Measurements from ENCODE around the gene ZNF451. TPM values are rescaled to one million over a fixed set of nuclear protein-coding genes. Genes with fewer than 3 reads are reported as not detected.

The ZNF451 gene
- total RNA-seq, 1 donor from 2014 or later, result 21.5 TPM

DNA sequence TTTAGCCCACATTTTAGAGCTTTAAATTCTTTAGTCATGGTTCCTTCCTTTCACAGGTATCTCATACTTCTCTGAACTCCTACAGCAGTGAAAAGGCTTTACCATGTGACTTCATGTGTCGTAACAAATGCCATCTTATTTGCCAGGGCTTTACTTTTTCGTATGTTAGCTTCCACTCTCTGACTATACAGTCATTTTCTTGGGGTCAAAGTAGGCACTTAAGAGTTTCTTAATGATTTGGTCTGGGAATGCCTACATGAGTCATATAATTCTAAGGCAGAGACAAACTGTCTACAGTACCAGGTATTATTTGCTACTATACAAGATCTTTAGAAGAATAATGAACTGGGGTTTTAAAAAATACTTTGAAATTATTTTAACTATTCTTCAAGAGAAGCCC lies 117.2 kb downstream of the ZNF451 start:
- Histone ChIP-seq H3K4me1 (peaks cover 0 to 4% of the 10 kb centered on the region in 2 donors), H3K27me3 (no peaks in the 10 kb centered on the region), H3K4me3 (no peak overlapping the region), H3K27ac (no peak overlapping the region), H3K9me3 (no peaks in the 10 kb centered on the region), H3K36me3 (no peaks in the 10 kb centered on the region)
- TF ChIP-seq, protein P1, sequence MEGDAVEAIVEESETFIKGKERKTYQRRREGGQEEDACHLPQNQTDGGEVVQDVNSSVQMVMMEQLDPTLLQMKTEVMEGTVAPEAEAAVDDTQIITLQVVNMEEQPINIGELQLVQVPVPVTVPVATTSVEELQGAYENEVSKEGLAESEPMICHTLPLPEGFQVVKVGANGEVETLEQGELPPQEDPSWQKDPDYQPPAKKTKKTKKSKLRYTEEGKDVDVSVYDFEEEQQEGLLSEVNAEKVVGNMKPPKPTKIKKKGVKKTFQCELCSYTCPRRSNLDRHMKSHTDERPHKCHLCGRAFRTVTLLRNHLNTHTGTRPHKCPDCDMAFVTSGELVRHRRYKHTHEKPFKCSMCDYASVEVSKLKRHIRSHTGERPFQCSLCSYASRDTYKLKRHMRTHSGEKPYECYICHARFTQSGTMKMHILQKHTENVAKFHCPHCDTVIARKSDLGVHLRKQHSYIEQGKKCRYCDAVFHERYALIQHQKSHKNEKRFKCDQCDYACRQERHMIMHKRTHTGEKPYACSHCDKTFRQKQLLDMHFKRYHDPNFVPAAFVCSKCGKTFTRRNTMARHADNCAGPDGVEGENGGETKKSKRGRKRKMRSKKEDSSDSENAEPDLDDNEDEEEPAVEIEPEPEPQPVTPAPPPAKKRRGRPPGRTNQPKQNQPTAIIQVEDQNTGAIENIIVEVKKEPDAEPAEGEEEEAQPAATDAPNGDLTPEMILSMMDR (IDR thresholded peaks at IDR 0.05), result no peak
- intact Hi-C loops (cut with DNase I), result no loop called here
- DNase-seq (ENCODE audit: low spot score in 2 of 2), result no peak

DNA sequence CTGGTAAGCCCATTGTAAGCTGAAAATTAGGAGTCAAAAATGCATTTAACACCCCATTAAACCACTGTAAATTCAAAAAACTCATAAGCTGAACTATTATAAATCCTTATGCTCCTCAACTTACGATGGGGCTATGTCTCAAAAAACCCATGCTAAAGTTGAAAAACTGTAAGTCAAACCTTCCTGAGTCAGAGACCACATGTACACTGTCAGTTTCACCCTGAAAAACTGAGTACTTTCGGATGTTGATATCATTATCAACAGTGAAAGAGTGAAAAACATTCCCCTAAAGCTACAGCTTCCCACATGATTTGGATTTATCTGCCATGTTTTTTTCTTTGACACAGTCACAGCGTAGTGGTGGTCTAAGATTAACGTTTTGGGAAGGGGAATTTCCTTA lies 117.9 kb downstream of the ZNF451 start:
- TF ChIP-seq, protein P1 (IDR thresholded peaks at IDR 0.05), result no peak
- Histone ChIP-seq H3K27me3 (no peaks in the 10 kb centered on the region), H3K4me3 (no peak overlapping the region), H3K9me3 (no peaks in the 10 kb centered on the region), H3K36me3 (no peaks in the 10 kb centered on the region), H3K4me1 (peaks cover 0 to 4% of the 10 kb centered on the region in 2 donors), H3K27ac (no peak overlapping the region)
- intact Hi-C loops (cut with DNase I), result no loop called here
- no peak for DNase-seq (ENCODE audit: low spot score in 2 of 2)

DNA sequence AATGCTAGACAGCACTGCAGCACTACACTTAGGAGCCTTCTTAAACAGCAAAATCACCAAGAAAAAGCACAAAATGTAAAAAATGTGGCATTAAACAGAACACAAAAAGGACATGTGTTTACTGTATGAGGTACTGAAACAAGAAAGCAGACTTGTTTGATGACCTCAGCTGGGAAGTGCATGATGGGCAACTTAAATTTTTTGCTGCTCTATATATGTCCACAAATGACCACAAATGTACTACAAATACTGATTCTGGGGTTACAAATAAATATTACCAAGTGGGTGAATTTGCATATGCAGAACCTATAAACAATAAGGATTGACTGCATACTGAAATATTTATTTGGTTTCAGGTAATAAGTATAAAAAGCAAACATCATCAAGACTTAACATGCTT lies 119.0 kb downstream of the ZNF451 start:
- Histone ChIP-seq H3K4me1 (peaks cover 0 to 4% of the 10 kb centered on the region in 2 donors), H3K9me3 (no peaks in the 10 kb centered on the region), H3K27ac (no peak overlapping the region), H3K4me3 (no peak overlapping the region), H3K36me3 (no peaks in the 10 kb centered on the region), H3K27me3 (no peaks in the 10 kb centered on the region)
- no peak for DNase-seq (ENCODE audit: low spot score in 2 of 2)
- TF ChIP-seq, protein P1 (IDR thresholded peaks at IDR 0.05), result no peak
- intact Hi-C loops (cut with DNase I), result no loop called here

DNA sequence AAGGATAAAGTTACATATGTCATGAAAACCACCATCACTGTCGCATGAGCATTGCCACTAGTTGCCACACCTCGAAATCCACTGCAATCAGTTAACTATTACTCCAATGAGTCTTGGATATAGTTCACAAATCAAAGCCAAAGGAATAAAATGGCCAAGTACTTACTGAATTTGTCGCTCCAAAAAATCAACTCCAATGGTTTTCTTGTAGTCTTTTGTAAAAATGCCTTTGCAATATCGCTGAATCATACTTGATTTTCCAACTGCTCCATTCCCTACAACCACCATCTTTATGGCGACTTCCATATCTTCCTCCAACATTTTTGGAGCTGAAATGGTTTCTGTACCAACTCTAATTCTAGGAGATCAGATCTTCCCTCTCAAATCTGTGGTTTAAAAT lies 120.1 kb downstream of the ZNF451 start:
- Histone ChIP-seq H3K27me3 (no peaks in the 10 kb centered on the region), H3K27ac (no peak overlapping the region), H3K4me3 (no peak overlapping the region), H3K36me3 (no peaks in the 10 kb centered on the region), H3K4me1 (peaks cover 0 to 4% of the 10 kb centered on the region in 2 donors), H3K9me3 (no peaks in the 10 kb centered on the region)
- intact Hi-C loops (cut with DNase I), result no loop called here
- no peak for DNase-seq (ENCODE audit: low spot score in 2 of 2)
- TF ChIP-seq, protein P1 (IDR thresholded peaks at IDR 0.05), result no peak

DNA sequence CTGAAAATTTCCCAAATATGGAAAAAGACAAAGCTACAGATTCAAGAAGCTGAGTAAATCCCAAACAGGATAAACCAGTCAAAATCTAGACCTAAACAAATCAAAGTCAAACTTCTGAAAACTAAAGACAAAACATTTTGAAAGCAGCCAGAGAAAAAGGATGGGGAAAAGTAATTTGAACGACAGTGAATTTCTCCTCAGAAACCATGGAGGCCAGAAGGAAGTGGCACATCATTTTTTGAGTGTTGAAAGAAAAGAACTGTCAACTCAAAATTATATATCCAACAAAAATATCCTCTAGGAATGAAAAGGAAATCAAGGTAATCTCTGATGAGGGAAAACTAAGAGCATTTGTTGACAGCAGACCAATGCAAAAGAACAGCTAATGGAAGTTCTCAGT lies 125.3 kb downstream of the ZNF451 start:
- H3K36me3 ChIP-seq, result no peaks in the 10 kb centered on the region

More for the DNA sequence above, 125.3 kb downstream of the ZNF451 start:
- H3K4me1 ChIP-seq, result no peaks in the 10 kb centered on the region
- peaks cover 0 to 2% of the 10 kb centered on the region in 2 donors for H3K9me3 ChIP-seq
- no peaks in the 10 kb centered on the region for H3K27me3 ChIP-seq
- no peak for DNase-seq (ENCODE audit: low spot score in 2 of 2)
- H3K4me3 ChIP-seq, result no peak overlapping the region
- no peak overlapping the region for H3K27ac ChIP-seq
- intact Hi-C loops (cut with DNase I), result no loop called here
- TF ChIP-seq, protein P1 (IDR thresholded peaks at IDR 0.05), result no peak
